HG03520 (cell line): ENCODE data around the gene PTPRK.
A peak's percentile ranks its signal among the peaks of the same experiment; 100 is the strongest.

Experiments used
- ATAC-seq: cut with Tn5 transposase; IDR thresholded peaks from one replicate; pipeline ENCODE4 v1.9.1; 2021; ENCODE audit warnings: mild to moderate bottlenecking, moderate library complexity; ENCODE audit not compliant: unreplicated experiment

The PTPRK gene

DNA sequence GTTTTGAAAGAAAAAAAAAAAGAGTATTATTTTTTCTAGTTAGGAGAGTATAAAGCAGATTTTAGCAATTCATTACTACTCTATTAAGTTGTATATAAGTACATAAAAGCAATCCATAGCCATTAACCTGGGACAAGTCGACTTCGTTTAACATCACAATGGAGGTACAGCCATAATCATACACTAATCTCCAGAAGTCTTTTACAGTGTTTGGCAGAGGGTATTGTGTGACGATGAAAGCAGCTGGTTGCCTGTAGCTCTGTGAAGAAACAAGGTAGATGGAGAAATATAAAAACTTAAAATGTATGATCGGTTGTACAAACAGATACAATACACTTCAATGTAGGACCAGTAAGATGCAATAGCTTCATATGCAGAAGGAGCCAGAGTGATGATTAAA, 543.6 kb downstream of the PTPRK start:
- no peak for ATAC-seq

DNA sequence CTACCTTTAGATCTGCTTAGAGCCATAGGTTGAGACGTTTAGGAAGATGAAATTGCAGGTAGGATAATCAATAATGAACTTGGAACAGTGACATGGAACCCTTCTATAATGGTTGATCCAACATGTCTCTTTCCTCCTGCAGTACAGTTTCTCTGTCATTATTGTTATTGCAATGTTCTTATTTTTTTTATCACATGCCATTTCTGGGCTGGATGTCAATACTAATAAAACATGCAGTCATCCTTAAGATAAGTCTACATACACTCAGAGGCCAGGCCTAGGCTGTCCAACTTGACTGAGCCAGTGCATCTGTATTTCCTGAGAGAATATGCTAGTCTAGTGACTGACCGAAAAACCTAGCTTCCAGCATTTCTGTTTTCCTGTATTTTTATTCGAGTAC, 544.3 kb downstream of the PTPRK start:
- ATAC-seq, result no peak

DNA sequence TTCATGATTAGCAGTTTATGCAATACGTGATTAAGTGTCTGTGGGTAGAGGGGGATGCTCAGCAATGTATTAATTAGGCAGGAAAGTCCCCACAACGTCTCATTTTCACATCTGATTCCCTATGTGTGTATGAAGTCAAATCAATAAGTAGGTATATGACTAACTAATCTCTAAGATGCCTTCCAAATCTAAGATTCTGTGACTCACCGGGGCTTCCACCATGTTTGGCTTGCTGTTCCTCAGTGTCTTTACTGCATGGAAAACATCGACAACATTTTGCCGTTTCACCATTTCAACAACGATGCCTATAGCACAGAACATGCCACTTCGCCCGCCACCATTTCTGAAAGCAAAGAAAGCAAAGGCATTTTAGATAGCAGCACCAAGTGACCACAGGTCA, 547.6 kb downstream of the PTPRK start:
- ATAC-seq, result no peak

DNA sequence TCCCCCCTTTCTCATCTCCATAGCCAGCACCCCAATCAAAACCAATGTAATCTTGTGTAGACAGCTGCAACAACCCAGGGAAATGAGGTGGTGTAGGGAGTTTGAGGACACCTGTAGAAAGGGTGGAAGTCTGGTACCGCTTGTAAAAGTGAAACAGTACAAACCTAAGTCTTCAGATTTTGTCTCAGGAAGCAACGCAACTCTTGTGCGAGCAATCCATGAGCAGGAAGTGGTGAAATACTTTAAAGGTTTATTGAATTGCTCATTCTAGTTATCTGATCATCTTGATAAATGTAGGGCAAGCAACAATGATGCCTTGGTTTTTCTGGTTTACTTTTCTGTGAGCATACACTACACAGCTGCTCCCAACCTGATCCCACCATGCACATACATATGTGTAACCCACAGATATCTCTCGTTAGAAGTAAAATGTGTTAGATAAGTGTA, 548.4 kb downstream of the PTPRK start:
- no peak for ATAC-seq

DNA sequence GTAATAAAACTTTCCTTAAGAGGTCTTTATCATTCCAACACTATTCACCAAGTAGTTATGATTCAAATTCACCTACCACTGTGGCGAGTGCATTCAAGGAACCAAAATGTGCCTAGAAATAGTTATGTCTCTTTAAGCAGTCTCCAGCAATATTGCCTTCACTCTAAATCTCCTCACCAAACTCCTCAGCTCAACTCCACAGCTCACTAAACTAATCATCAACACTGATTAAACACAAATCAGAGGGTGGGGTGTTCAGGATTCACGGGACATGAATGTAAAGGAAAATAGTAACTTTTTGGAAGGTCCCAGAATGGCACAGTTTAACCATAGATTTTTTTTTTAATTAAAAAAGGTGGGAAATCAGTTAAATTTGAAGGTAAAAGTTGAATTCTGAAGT, 549.0 kb downstream of the PTPRK start:
- no peak for ATAC-seq

DNA sequence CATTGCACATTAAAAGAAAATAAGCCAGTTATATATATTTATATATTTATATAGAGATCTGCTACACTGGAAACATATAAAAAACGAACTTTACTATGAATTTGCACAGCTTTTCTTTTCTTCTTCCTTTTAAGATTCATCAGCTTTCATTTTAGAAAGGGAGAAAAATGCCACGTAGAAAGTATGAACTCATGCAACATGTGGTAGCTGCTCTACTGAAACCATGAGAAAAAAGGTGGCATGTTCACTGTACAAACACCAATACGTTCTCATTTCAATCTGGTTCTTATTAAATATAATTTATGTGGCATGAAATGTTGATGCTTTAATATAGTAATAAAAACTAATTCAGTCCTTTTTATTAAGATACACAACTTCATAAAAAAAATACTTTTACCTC, 550.7 kb downstream of the PTPRK start:
- no peak for ATAC-seq

DNA sequence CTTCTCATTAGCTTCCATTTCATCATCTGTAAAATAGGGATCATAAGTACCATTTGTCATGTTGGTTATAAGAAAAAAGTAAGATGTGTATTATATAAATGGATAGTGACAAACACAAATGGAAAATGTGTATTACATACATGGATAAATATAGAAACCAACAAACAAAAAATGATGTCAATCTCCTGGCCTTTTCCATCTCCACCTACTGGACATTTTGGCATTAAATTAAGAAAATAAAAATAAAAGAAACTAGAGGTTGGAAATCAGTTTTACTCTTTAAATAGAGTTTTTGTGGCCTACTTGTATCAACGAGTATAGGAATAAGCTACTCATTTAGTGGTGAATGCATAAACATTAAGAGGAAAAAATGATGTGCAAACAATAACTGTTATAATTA, 552.0 kb downstream of the PTPRK start:
- no peak for ATAC-seq

DNA sequence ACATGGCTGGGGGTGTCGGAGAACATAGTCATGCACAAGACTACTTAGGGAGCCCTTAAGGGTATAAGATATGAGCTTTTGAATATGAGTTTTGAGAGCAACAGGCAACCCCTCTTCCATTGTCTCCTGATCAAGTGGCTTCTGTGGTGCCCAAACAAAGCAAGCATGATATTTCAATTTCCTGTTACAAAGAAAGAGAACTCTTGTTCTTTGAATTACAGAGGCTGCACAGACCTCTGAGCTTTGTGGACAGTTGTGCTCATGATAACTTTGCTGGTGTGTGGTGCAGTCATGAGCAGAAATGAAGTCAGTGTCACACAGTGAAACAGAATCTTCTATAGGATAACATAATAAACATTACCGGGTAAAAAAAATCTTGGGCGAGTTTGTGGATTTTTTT, 552.7 kb downstream of the PTPRK start:
- no peak for ATAC-seq

DNA sequence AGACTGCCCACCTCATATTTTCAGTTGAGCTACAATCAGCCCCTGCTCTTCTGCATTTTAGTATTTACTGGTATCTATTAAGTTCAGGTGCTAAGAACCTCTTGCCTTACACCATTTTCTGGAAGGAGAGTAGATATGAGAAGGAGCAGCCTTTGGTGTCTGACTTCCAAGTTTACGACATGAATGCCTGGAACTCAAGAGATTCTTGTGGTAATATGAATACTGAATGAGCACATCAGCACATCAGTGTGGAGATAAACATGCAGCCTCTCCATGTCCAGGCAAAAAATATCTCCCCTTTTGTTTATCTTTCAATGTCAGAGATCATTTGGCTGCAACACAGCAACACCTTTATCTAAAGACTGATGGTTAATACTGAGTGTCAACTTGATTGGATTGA, 553.8 kb downstream of the PTPRK start:
- no peak for ATAC-seq

DNA sequence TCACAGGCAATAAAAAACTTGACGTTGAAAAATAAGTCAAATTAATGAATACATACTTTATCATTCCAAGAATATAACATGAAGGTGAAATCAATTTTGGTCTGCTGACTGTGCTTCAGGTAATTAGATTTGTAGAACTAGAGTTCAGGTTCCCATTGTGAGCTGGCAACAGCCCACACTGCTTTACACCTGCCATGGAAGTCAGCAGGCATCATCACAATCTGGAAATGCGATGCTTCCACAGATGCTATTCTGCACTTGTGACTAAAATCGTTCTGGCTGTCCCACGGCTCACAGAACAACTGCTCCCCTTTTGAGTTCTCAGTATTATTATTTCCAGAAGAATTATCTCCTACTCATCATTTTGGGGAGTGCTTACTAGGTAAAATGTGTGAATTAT, 556.9 kb downstream of the PTPRK start:
- no peak for ATAC-seq

DNA sequence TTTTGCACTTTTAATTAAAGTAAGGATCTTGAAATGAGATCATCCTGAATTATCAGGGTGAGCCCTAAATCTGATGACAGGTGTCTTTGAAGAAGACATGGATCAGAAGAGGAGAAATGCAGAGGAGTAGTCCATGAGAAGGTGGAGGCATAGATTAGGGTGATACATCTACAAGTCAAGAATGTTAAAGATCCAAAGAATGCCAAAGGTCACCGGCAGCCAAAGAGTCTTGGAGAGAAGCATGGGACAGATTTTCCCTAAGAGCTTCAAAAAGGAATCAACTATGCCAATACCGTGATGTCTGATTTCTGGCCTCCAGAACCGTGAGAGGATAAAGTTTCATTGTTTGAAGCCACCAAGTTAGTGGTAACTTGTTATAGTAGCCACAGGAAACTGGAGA, 560.5 kb downstream of the PTPRK start:
- ATAC-seq, result no peak

DNA sequence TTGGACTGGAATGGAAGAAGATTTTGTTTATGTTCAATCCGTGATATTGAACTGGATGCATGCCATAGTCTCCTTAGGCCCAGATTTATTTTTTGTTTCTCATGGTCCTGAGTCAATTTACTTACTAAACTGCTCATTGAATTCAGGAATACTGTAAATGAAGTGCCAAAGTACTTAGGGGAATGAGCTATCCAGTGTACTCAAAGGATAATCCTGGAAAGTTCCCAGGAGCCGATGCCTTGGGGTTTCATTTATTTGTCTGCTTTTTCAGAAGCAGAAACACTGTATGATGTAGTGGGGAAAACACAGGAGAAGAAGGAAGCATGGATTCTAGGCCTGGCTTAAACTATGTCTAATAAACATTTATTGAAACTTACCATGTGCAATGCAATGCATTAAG, 563.4 kb downstream of the PTPRK start:
- ATAC-seq, result no peak

DNA sequence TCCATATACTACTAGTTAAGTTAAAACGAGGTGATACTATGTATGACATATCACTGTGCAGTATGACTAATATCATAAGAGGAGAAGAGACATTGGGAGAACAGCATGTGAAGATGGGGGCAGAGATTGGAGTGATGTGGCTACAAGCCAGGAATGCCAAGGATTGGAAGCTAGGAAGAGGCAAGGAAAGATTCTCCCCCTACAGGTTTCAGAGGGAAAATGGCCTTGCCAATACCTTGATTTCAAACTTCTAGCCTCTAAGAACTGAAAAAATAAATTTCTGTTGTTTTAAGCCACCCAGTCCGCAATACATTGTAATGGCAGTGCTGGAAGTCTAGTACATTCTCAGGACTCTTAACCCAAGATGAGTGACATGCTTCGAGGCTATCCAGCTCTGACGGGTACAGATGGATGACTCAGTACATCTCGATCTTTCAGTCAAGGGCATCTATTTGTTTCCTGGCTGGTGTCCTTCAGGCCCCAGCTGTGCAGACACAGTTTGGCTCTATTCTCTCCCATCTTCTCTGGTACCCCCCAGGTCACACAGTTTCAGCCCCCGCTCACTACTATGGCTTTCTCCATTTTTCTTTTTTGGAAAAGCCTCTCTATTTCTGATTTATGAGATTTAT, 564.0 kb downstream of the PTPRK start:
- no peak for ATAC-seq

DNA sequence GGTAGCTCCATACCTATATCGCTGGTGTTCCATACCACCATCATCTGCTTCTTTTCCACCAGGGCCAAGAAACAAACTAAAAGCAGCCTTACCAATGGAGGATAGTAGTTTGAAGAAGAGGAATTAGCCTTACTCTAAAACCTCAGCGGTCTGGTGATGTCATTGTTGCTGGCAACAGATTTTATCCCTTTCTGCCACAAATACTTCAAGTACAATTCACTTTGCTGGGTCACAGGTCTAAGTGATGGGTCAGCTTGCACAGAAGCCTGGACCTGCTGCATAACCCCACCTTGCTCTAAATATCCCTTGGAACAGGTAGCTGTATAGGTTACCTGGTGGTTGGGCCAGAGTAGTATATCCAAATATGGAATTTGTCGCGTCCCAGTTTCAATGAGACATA, 566.3 kb downstream of the PTPRK start:
- no peak for ATAC-seq

DNA sequence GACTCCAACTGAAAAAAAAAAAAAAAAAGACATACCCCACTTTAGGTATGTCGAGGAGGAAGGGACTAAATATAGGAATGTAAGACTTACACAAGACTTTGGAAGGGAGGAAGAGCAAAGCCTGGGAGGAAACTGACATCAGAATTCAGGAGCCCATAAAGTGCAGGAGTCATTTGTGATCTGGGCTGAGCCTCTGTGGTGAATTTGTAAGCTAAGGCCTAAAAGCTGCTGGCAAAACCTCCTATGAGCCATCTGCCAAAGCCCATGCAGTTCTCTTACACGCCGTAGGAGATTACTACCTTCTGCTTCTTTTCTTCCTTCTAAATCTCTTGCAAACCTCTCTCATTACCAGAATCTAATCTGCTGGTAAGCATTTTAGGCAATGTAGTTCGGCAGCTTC, 567.6 kb downstream of the PTPRK start:
- ATAC-seq, result no peak

DNA sequence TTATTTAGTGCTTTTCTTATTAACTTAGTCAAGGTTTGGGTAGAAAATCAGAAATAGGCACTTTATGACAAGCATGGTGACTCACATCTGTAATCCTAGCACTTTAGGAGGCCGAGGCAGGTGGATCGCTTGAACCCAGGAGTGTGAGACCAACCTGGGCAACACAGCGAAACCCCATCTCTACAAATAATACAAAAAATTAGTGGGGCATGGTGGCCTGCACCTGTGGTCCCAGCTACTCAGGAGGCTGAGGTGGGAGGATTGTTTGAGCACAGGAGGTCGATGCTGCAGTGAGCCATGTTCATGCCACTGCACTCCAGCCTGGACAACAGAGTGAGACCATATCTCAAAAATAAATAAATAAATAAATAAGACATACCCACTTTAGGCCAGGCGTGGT, 568.2 kb downstream of the PTPRK start:
- no peak for ATAC-seq

DNA sequence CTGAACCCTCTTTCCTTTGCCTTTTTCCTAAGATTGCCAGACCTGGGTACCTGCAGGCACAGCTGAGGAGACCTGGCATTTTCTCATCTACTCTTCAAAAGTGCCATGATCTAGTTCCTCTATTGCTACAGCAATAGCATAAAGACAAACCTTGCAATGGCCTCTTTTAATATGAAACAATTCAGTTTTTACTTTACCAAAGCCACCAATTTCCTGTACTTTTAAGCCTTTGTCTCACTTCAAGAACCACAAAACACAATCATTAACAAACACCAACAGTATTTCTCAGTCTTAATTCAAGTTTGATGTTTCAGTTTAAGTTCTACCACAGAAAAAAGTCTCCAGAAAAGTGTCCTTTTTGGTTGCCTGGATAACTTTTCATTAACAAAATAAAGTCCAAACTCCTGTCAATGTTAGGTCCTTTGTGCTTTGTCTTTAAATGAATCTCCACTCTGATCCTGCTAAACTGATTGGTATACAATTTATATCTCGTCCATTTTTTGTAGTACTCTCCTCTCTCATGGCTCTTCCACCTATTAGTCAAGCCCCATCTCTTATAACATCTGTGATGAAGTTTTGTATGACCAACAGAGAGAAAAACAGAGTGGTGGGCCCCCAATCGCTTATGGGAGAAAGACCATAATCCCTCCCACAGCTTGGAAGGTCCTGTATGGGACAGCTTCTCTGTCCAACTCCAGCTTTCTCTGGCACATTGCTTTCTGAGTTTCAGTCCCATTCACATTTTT, 569.1 kb downstream of the PTPRK start:
- ATAC-seq, result peak; percentile 60

DNA sequence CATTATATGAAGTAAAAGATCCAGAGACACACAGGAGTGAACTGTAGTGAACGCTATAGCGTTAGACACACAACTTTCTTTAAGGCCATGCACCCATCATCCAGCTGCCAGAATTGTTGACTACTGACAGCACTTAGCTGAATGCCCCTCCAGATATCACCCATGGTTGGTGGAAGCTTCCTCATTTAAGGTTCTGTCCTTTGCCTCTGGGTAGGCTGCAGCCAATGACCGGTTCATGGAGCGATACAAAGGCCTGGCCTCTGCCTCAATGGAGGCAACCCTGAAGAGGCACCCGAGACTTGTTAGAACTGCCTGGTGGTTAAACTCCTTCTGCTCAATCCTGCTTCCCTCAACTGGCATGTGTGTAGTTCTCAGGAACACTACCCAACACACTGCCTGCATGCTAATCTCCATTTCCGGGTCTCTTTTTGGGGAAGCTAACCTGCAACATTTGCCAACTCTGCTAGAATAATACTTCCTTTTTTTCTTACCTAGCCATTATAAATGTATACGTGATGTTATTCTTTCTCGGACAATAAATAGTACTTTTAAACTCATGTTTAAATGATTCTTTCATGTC, 569.7 kb downstream of the PTPRK start:
- ATAC-seq, result peak; percentile 25

DNA sequence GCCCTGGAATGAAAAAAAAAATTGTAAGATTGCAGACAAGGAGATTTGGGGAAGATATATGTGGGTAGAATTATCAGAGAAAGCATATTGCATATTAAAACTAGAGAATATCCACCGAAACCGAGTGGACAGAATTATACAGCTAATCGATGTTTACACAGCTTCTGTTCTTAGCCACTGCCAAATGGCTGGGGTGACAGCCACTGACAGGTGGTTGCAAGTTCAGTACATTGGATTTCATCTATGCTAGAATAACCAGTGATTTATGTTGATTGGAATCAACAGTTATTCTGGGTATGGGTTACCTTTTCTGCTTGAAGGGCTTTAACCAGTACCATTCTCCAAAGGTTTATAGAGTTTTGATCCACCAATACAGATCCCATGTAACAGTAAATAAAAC, 571.1 kb downstream of the PTPRK start:
- no peak for ATAC-seq

DNA sequence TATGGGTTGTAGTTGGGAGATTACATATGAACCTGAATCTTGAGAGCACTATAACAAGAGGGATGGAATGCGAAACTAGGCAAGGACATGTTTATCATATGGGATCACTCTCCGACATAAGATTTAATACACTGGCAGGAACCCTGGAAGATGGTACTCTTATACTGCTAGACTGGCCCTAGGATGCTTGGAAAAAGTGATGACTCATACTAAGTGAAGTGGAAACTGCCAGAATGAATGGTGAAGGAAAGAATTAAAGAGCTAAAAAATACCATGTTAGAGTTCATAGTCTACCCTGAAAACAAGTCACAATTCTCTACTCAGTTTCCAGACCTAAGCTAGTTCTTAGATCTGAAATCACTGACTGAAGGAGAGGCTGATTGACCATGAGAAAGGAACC, 574.0 kb downstream of the PTPRK start:
- ATAC-seq, result no peak

DNA sequence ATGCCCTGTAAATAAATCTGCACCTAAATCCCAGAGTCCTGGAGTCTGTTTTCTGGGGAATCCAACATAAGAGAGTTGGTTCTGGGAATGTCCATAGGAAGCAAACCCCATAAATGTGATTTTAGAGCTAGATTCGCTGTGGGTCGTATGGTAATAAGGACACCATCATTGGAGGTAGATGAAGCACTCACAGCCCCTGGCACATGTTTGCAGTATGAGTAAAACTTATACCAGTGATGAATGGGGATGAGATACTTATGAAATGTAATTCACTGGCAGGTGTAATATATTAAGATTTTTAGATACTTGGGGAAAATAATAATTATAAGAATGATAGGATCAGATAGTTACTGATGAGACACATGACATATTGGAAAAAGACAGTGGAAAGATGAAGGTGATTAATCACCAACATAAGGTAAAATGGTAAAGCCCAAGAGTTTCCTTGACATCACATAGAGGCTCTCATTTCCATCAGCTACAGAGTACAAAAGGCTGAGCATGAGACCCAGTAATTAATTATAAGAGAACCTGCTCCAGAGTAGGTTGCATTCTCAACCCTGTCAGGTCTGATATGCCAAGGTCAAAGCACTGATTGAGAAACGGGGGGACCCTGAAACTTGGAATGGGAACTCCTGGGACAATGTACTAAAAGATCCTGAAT, 574.8 kb downstream of the PTPRK start:
- ATAC-seq, result no peak

DNA sequence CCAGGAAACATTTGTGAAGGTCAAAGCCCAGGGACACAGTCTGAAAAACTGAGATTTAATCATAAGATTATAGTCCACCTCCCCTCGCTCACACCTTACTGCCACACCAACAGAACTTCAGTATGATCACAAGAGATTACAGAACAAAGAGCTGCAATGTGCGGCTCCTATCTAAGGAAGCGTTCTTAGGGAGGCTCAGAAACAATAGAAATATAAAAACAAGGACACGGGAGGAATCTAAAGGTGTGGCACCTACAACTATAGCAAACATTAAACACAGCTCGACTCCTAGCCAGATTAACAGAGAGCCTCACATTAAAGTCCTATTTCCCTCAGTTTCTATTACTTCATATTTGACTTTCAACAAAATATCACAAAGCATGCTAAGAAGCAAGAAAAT, 579.2 kb downstream of the PTPRK start:
- ATAC-seq, result no peak
